Measurements from ENCODE around the gene PRKAG2.

Gene PRKAG2

GRCh38 chr7:151756866-151757265 is 120.0 kb downstream of the PRKAG2 start:
- Histone ChIP-seq H3K79me2 (ENCODE audit: insufficient read depth, low read depth) (no peaks in the 10 kb centered on the region), H3K27ac (no peak overlapping the region), H3K4me2 (no peak overlapping the region), H3K4me1 (ENCODE audit: low read depth, poor library complexity, severe bottlenecking) (no peaks in the 10 kb centered on the region), H4K20me1 (ENCODE audit: insufficient read depth) (no peaks in the 10 kb centered on the region), H3K9ac (no peak overlapping the region), H2AFZ (ENCODE audit: low read depth) (no peak overlapping the region), H3K36me3 (ENCODE audit: insufficient read depth) (no peaks in the 10 kb centered on the region), H3K27me3 (ENCODE audit: insufficient read depth, low read depth) (no peaks in the 10 kb centered on the region), H3K4me3 (IDR thresholded peaks at IDR 0.05; ENCODE audit: insufficient read depth, low read depth, low read length) (no peak overlapping the region)
- TF ChIP-seq CTCF (conservative IDR thresholded peaks at IDR 0.05; ENCODE audit: low read depth, low read length), result no peak

- no peak for TF ChIP-seq CTCF (conservative IDR thresholded peaks at IDR 0.05; ENCODE audit: low read depth, low read length)
- no peak overlapping the region for H2AFZ ChIP-seq (ENCODE audit: low read depth)
Observed at GRCh38 chr7:151756076-151756731, 120.7 kb downstream of the PRKAG2 start.

GRCh38 chr7:151755131-151755801 is 121.6 kb downstream of the PRKAG2 start:
- no peaks in the 10 kb centered on the region for H3K4me1 ChIP-seq (ENCODE audit: low read depth, poor library complexity, severe bottlenecking)
- H4K20me1 ChIP-seq (ENCODE audit: insufficient read depth), result no peaks in the 10 kb centered on the region
- no peaks in the 10 kb centered on the region for H3K36me3 ChIP-seq (ENCODE audit: insufficient read depth)
- H2AFZ ChIP-seq (ENCODE audit: low read depth), result no peak overlapping the region
- no peak overlapping the region for H3K27ac ChIP-seq
- no peak overlapping the region for H3K4me3 ChIP-seq (IDR thresholded peaks at IDR 0.05; ENCODE audit: insufficient read depth, low read depth, low read length)
- no peaks in the 10 kb centered on the region for H3K27me3 ChIP-seq (ENCODE audit: insufficient read depth, low read depth)
- no peak for TF ChIP-seq CTCF (conservative IDR thresholded peaks at IDR 0.05; ENCODE audit: low read depth, low read length)
- no peak overlapping the region for H3K9ac ChIP-seq
- no peak overlapping the region for H3K4me2 ChIP-seq
- H3K79me2 ChIP-seq (ENCODE audit: insufficient read depth, low read depth), result no peaks in the 10 kb centered on the region

More at GRCh38 chr7:151756076-151756731, 120.7 kb downstream of the PRKAG2 start:
- no peak overlapping the region for H3K27ac ChIP-seq
- H3K4me2 ChIP-seq, result no peak overlapping the region
- H3K4me3 ChIP-seq (IDR thresholded peaks at IDR 0.05; ENCODE audit: insufficient read depth, low read depth, low read length), result no peak overlapping the region
- H3K4me1 ChIP-seq (ENCODE audit: low read depth, poor library complexity, severe bottlenecking), result no peaks in the 10 kb centered on the region
- H3K36me3 ChIP-seq (ENCODE audit: insufficient read depth), result no peaks in the 10 kb centered on the region
- no peaks in the 10 kb centered on the region for H4K20me1 ChIP-seq (ENCODE audit: insufficient read depth)
- H3K9ac ChIP-seq, result no peak overlapping the region
- H3K79me2 ChIP-seq (ENCODE audit: insufficient read depth, low read depth), result no peaks in the 10 kb centered on the region
- no peaks in the 10 kb centered on the region for H3K27me3 ChIP-seq (ENCODE audit: insufficient read depth, low read depth)

GRCh38 chr7:151754688-151755130 is 122.2 kb downstream of the PRKAG2 start:
- no peaks in the 10 kb centered on the region for H3K79me2 ChIP-seq (ENCODE audit: insufficient read depth, low read depth)
- no peak overlapping the region for H3K4me3 ChIP-seq (IDR thresholded peaks at IDR 0.05; ENCODE audit: insufficient read depth, low read depth, low read length)
- H2AFZ ChIP-seq (ENCODE audit: low read depth), result no peak overlapping the region
- no peak overlapping the region for H3K27ac ChIP-seq
- no peak overlapping the region for H3K4me2 ChIP-seq
- no peak for TF ChIP-seq CTCF (conservative IDR thresholded peaks at IDR 0.05; ENCODE audit: low read depth, low read length)
- no peaks in the 10 kb centered on the region for H3K36me3 ChIP-seq (ENCODE audit: insufficient read depth)
- no peaks in the 10 kb centered on the region for H4K20me1 ChIP-seq (ENCODE audit: insufficient read depth)
- H3K9ac ChIP-seq, result no peak overlapping the region
- no peaks in the 10 kb centered on the region for H3K27me3 ChIP-seq (ENCODE audit: insufficient read depth, low read depth)
- H3K4me1 ChIP-seq (ENCODE audit: low read depth, poor library complexity, severe bottlenecking), result no peaks in the 10 kb centered on the region
